Measurements from ENCODE around the gene PNPLA7. TPM values are rescaled to one million over a fixed set of nuclear protein-coding genes. Genes with fewer than 3 reads are reported as not detected.
"Not testable (repeated sequence)": the region's sequence is repeated elsewhere in the genome, so short reads cannot be mapped to it uniquely, and the experiment has no call there.

PNPLA7 gene
- 0.39 and 1.1 TPM in 2 replicates for total RNA-seq

GRCh38 chr9:137550231-137550621 lies at the start of gene PNPLA7:
PNPLA7 (minus strand) TSS chr9:137550402; CDS start chr9:137550197, 205 bp downstream.
- peak; percentile 10 to 76 for DNase-seq (ENCODE audit: low read depth in 2 of 2)

- DNase-seq (ENCODE audit: low read depth in 2 of 2): no peak
These were observed 48.7 kb upstream of the PNPLA7 start for GRCh38 chr9:137598943-137599342.

- DNase-seq (ENCODE audit: low read depth in 2 of 2): not testable (repeated sequence)
These were observed 46.4 kb upstream of the PNPLA7 start for GRCh38 chr9:137596577-137596976.

GRCh38 chr9:137593176-137593575 lies 43.0 kb upstream of the PNPLA7 start:
- no peak for DNase-seq (ENCODE audit: low read depth in 2 of 2)

- DNase-seq (ENCODE audit: low read depth in 2 of 2): no peak
These were observed 42.6 kb upstream of the PNPLA7 start for GRCh38 chr9:137592767-137593166.

- DNase-seq (ENCODE audit: low read depth in 2 of 2): peak; percentile 72 to 91
These were observed 40.5 kb upstream of the PNPLA7 start, which contains the start of gene ZMYND19 for GRCh38 chr9:137590469-137591383. ZMYND19 (minus strand) TSS chr9:137590512; CDS start chr9:137590263, 249 bp downstream.

DNA sequence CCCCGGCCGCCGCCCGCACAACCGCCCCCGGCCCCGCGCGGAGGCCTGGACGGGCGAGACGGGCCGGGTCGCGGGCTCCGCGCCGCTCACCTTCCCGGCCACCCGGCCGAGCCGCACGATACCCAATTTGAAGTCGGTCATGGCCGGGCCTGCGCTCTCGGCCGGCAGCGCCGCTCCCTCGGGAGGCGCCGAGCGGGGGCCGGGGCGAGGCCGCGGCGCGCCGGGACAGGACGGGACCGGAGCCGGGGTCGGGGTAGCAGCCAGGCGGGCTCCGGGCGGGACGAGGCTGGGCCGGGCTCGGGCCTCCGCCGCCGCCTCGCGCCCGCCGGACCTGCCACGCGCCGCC lies 39.9 kb upstream of the PNPLA7 start:
- no peak for DNase-seq (ENCODE audit: low read depth in 2 of 2)

- DNase-seq (ENCODE audit: low read depth in 2 of 2): peak in 1 of 2 donors; percentile 33
These were observed 39.4 kb upstream of the PNPLA7 start for GRCh38 chr9:137589441-137590122.

GRCh38 chr9:137588891-137589290 lies 38.7 kb upstream of the PNPLA7 start:
- no peak for DNase-seq (ENCODE audit: low read depth in 2 of 2)

GRCh38 chr9:137588311-137588710 lies 38.1 kb upstream of the PNPLA7 start:
- DNase-seq (ENCODE audit: low read depth in 2 of 2): no peak

- no peak for DNase-seq (ENCODE audit: low read depth in 2 of 2)
These were observed 36.7 kb upstream of the PNPLA7 start for GRCh38 chr9:137586854-137587253.

DNA sequence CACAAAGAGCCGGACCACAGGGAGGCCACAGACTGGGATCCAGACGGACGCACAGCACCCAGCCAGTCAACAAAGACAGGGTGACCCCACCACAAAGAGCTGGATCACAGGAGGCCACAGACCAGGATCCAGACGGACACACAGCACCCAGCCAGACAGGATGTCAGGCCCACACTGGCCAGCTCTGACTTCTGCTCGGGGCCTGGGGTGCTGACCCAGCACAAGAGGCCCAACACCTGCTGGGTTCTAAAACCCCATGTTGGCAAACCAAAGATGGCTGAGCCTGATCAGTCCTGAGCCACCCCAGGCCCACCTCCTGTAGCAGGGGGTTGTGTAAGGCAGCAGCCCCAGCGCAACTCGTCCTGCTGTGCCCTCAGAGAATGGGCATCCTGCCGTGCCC lies 33.8 kb upstream of the PNPLA7 start:
- DNase-seq (ENCODE audit: low read depth in 2 of 2): no peak

GRCh38 chr9:137583347-137583746 lies 33.1 kb upstream of the PNPLA7 start:
- no peak for DNase-seq (ENCODE audit: low read depth in 2 of 2)

DNA sequence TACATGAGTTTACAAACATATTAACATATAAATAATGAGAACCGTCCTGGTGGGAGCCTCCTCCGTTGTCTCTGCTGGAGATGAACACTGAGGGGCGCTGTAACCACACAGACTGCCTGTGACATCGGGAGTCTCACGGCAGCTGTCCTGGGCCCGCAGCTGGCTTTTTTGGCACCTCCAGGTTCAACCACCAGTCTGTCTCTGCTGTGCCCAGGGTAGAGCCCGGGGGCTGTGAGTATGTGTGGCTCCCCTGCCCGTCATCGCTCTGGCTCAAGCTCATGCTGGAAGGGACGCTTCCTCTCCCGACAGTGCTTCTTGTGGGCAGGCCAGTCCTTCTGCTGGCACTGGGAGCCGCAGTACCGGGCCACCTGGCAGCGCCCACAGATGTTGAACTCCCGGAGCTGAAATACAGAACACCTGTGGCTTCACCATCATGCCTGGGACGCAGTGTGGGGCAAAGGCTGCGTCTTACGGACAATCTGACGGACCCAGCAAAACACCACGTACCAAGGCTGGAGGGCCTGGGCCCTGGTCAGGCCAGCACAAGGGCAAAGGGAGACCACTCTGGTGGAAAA lies 32.2 kb upstream of the PNPLA7 start:
- peak; percentile 12 to 29 for DNase-seq (ENCODE audit: low read depth in 2 of 2)

DNA sequence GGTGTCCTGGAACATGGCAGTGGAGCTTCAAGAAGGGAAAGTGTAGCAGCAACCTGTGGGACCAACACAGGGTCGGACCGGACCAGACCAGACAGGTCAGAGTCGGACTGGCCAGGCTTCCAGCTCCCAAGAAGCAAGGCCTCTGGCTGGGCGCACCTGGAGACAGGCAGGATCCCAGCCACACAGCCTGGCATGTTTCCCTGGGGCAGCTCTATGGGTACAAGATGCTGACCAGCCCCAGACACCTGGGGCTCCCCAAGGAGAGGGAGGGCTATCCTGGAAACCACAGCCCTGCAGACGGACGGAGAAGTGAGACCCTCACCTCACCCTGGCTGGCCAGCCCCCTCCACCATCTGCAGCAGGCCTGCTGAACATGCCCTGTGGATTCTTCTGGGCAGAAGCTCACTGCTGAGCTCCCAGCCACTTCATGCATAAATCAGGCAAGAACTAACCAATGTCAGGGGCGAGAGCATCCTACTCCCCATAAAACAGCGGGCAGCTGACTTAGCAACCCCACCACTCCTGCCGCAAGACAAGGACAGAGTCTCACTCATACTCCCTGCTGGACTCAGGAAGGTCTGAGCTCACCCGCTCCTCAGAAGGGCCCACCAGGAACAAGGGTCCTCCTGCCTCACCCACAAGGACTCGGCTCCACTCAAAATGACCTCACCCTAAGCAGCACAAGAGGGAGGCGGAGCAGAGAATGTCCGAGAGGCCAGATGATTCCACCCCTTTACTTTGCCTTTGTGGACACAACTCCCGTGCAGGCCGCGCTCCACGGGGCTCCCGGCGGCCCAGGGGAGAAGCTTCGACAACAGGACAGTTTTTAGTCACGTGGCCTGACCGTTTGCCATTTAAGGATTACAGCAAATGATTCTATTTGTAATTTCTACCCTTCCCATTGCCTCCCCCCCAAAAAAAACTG lies 31.4 kb upstream of the PNPLA7 start:
- no peak for DNase-seq (ENCODE audit: low read depth in 2 of 2)

DNA sequence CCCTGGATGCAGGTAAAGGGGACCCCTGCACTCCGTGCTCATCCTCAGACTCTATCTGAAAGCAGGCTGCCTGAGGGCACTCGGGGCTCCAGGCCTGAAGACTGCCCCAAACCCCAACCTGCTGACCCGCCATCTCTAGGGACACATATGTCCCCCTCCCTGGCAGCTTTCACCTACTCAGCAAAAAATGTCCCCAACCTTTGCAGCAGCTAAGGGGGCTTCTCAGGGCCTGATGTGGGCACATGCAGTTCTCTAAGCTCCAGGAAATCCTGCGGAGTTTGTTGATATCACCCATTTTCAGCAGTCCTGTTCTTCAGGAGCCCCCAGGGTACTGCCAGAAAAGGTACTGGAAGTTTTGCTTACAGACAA lies 30.7 kb upstream of the PNPLA7 start:
- no peak for DNase-seq (ENCODE audit: low read depth in 2 of 2)

GRCh38 chr9:137580209-137580953 lies 30.2 kb upstream of the PNPLA7 start:
- no peak for DNase-seq (ENCODE audit: low read depth in 2 of 2)

DNA sequence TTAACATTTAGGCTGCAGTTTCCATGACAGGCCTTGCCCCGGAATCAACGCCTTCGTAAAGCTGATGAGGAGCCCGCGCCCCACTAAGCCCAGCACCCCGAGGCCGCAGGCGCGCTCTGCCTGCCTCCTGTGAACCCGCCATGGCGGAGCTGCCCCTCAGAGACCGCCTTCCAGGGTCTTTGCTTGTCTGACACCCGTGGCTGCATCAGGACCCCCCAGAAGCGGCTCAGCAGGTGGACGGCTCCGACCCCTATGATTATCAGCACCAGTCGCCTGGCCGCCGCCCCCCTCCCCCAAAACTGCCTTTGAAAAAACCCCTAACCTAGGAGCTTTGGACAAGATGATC lies 29.0 kb upstream of the PNPLA7 start:
- no peak for DNase-seq (ENCODE audit: low read depth in 2 of 2)

- peak; percentile 71 to 93 for DNase-seq (ENCODE audit: low read depth in 2 of 2)
These were observed 28.5 kb upstream of the PNPLA7 start, which contains the start of gene DPH7 for GRCh38 chr9:137578518-137579258. DPH7 (minus strand) TSS chr9:137578925; CDS start chr9:137578777, 148 bp downstream.
